Stimulated activated CD8-positive, alpha-beta memory T cell treated with anti-CD3 and anti-CD28 coated beads, Interleukin-4, amount 100 ng/mL, for 1 hour (primary cell): ENCODE data around the gene PROM1.

Source experiments
- DNase-seq, 2 donors: peaks; one replicate each; pipeline ENCODE4 v3.0.0-alpha.2; 2020; ENCODE audit warnings: low read depth in 2 of 2, low spot score in 1 of 2

Gene PROM1

GRCh38 chr4:16029886-16030285, 53.9 kb downstream of the PROM1 start:
- DNase-seq, result no peak

GRCh38 chr4:16029262-16029661, 54.6 kb downstream of the PROM1 start:
- no peak for DNase-seq

- no peak for DNase-seq
Measured at GRCh38 chr4:16027626-16028025, 56.2 kb downstream of the PROM1 start.

- DNase-seq, result no peak
Measured at GRCh38 chr4:16027114-16027513, 56.7 kb downstream of the PROM1 start.

- no peak for DNase-seq
Measured at GRCh38 chr4:16026160-16026761, 57.6 kb downstream of the PROM1 start.

- no peak for DNase-seq
Measured at GRCh38 chr4:16025268-16025667, 58.6 kb downstream of the PROM1 start.

- no peak for DNase-seq
Measured at GRCh38 chr4:16023776-16024408, 59.9 kb downstream of the PROM1 start.

- no peak for DNase-seq
Measured at GRCh38 chr4:16021804-16022560, 61.8 kb downstream of the PROM1 start.

- DNase-seq, result no peak
Measured at GRCh38 chr4:16019649-16020048, 64.2 kb downstream of the PROM1 start.

GRCh38 chr4:16018841-16019240, 65.0 kb downstream of the PROM1 start:
- DNase-seq, result no peak

- DNase-seq, result no peak
Measured at GRCh38 chr4:16018061-16018676, 65.7 kb downstream of the PROM1 start.

- DNase-seq, result no peak
Measured at GRCh38 chr4:16016536-16016935, 67.3 kb downstream of the PROM1 start.

GRCh38 chr4:16011173-16011572, 72.7 kb downstream of the PROM1 start:
- DNase-seq, result no peak

GRCh38 chr4:16009153-16009552, 74.7 kb downstream of the PROM1 start:
- DNase-seq, result no peak

GRCh38 chr4:16007471-16008095, 76.2 kb downstream of the PROM1 start:
- DNase-seq, result no peak

- no peak for DNase-seq
Measured at GRCh38 chr4:16006771-16007446, 76.9 kb downstream of the PROM1 start.

GRCh38 chr4:16005676-16006075, 78.1 kb downstream of the PROM1 start:
- DNase-seq, result no peak

GRCh38 chr4:16001484-16001858, 82.4 kb downstream of the PROM1 start:
- DNase-seq, result peak; percentile 5 to 17

GRCh38 chr4:16000708-16001483, 82.9 kb downstream of the PROM1 start:
- DNase-seq, result no peak

- no peak for DNase-seq
Measured at GRCh38 chr4:15996773-15997172, 87.0 kb downstream of the PROM1 start.
